Measurements from ENCODE around the gene EFNA5. TPM values are rescaled to one million over a fixed set of nuclear protein-coding genes. Genes with fewer than 3 reads are reported as not detected.

The EFNA5 gene
- polyA plus RNA-seq, 1 donor = 6.1 TPM

DNA sequence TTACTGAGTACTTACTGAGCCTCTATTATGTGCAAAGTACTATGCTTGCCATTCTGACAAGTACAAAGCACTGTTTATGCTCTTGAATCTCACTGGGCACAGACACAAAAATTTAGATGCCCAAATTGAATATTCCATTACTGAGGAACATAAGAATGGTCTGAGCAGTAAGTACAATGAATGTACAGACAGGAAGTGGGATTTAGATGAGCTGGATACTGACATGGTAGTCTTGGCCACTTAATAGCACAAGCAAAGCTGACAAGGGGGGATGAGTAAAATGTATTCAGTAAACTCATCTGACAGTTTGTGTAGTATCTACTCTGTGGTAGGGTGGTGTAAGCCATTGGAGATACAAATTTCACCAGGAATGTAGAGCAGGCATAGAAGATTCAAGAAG, 132.4 kb downstream of the EFNA5 start:
- no peak overlapping the region for H3K4me3 ChIP-seq (ENCODE audit: low read length)
- no peak overlapping the region for H3K27ac ChIP-seq (ENCODE audit: low read length)
- H3K27me3 ChIP-seq (ENCODE audit: control insufficient read depth, insufficient read depth, low read length) = no peaks in the 10 kb centered on the region
- no peaks in the 10 kb centered on the region for H3K36me3 ChIP-seq (ENCODE audit: control insufficient read depth, insufficient read depth, low read length)
- no peak for DNase-seq
- peaks cover 3% of the 10 kb centered on the region for H3K4me1 ChIP-seq (ENCODE audit: control insufficient read depth, insufficient read depth, low read length)
- no peaks in the 10 kb centered on the region for H3K9me3 ChIP-seq (ENCODE audit: control insufficient read depth, low read depth, low read length)

DNA sequence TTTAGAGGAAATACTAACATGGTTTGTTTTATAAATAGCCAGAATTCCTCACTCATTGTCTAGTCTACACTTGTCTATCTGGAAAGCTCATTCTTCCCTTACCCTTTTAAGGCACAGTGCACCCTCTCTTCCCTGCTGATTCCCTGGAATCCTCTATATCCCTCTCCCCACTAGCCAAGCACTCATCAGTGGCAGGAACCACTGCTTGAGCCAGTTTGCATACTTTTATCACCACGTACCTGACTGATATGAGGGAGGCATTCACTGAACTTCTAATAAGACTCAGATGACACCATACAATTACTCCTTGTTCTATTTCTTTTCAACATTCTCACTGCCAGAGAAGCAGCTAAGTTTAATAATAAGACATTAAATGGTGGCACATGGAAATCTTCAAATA, 134.9 kb downstream of the EFNA5 start:
- Histone ChIP-seq H3K4me3 (ENCODE audit: low read length) (no peak overlapping the region), H3K27ac (ENCODE audit: low read length) (no peak overlapping the region), H3K9me3 (ENCODE audit: control insufficient read depth, low read depth, low read length) (no peaks in the 10 kb centered on the region), H3K27me3 (ENCODE audit: control insufficient read depth, insufficient read depth, low read length) (no peaks in the 10 kb centered on the region), H3K36me3 (ENCODE audit: control insufficient read depth, insufficient read depth, low read length) (no peaks in the 10 kb centered on the region), H3K4me1 (ENCODE audit: control insufficient read depth, insufficient read depth, low read length) (no peaks in the 10 kb centered on the region)
- DNase-seq = no peak
- WGBS (ENCODE audit: insufficient coverage, low lambda C conversion rate) = 80% methylated on average over 1 of the region's 1 CpG

DNA sequence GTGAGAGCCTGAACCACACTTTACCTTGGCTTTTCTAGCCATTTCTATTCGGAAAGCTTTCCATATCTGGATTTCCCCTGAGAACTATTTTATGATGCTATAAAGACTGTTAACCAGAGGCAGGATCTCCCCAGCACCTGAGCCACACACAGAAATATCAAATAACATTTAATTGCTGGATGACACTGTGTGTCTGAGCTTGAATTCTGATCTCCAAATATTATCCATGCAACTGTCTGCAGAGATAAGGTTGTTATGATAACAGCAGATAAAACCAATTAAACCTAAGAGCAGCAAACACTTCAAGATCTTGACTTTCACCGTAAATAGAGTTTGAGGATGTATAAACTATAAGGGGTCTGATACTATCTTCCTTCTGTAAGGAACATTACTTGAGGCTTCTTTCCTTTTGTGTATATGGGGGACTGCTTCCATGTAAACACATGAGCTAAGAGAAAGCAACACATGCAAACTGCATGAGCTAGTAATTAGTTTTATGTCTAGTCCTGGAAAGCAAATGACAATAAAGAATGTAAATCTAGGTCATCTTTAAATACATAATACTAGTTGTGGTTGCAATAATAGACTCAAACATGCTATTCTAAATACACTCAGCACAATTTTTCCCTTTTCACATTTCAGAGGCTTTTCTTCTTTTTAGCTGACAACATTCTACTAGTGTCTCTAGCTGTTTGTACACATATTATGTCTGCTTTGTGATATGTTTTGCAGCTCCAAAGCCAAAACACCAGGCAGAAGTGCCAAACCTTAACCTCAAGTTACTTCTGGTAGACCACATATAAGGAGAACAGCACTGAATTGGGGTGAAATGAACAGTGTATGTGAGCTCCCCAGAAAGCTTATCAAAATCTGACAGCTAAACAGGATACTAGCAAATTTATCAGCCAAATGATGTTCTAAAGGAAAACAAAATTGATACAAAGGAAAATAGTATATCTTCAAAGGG, 136.5 kb downstream of the EFNA5 start:
- Histone ChIP-seq H3K27ac (ENCODE audit: low read length) (no peak overlapping the region), H3K4me1 (ENCODE audit: control insufficient read depth, insufficient read depth, low read length) (no peaks in the 10 kb centered on the region), H3K9me3 (ENCODE audit: control insufficient read depth, low read depth, low read length) (no peaks in the 10 kb centered on the region), H3K36me3 (ENCODE audit: control insufficient read depth, insufficient read depth, low read length) (no peaks in the 10 kb centered on the region), H3K4me3 (ENCODE audit: low read length) (no peak overlapping the region), H3K27me3 (ENCODE audit: control insufficient read depth, insufficient read depth, low read length) (no peaks in the 10 kb centered on the region)
- WGBS (ENCODE audit: insufficient coverage, low lambda C conversion rate) = no CpG with 5 or more reads among the region's 2 CpGs
- no peak for DNase-seq

DNA sequence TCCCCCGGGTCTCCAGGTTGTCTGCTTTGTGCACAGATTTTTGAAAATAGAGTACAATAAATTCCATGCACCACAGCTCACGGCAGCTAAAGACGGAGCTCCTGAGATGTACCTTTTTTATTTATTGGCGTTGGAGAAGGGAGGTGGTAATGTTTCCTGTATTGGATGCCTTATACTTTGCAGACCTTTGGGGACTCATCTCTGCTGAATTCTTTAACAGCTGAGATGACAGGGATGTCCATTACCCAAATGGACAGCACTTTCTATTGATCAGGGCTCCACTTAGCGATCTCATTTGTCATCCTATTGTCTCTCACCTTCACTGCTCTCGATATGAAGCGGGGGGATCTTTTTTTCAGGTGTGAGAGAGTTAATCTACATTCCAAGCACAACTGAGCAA, 137.8 kb downstream of the EFNA5 start:
- H3K36me3 ChIP-seq (ENCODE audit: control insufficient read depth, insufficient read depth, low read length) = no peaks in the 10 kb centered on the region
- no peaks in the 10 kb centered on the region for H3K4me1 ChIP-seq (ENCODE audit: control insufficient read depth, insufficient read depth, low read length)
- H3K4me3 ChIP-seq (ENCODE audit: low read length) = no peak overlapping the region
- WGBS (ENCODE audit: insufficient coverage, low lambda C conversion rate) = 87% methylated on average over 3 of the region's 7 CpGs
- H3K9me3 ChIP-seq (ENCODE audit: control insufficient read depth, low read depth, low read length) = no peaks in the 10 kb centered on the region
- H3K27me3 ChIP-seq (ENCODE audit: control insufficient read depth, insufficient read depth, low read length) = no peaks in the 10 kb centered on the region
- H3K27ac ChIP-seq (ENCODE audit: low read length) = no peak overlapping the region
- no peak for DNase-seq

DNA sequence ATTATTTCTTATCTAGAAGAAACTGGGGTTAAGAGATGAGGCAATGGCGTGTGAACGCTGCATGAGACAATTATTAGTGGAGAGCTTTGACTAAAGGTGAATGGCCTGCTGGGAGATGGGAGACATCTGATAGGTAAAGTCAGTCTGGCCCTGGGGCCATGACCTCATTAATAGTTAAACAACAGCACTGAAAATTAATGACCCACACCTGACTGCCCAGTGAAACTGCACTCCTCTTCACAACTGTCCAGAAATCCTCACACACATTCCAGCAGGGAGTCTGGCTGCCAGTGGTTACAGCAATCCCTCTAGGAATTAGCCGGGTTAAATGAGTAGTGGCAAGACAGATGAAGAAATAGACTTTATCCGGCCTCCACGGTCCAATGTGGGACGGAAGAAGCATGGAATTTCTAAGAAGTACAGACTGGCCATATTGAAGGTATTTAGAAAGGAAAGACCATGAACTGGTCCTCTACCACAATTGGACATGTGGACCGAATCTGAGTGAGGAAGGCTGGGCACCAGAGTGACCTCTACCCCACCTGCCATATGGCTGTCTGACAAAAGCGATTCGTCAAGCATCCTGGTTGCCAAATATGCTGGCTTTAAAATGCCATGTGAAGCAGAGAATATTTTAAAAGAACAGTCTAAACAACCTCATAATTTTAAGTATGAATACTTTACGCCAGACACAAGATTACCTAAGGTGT, 138.4 kb downstream of the EFNA5 start:
- no CpG with 5 or more reads among the region's 10 CpGs for WGBS (ENCODE audit: insufficient coverage, low lambda C conversion rate)
- Histone ChIP-seq H3K36me3 (ENCODE audit: control insufficient read depth, insufficient read depth, low read length) (no peaks in the 10 kb centered on the region), H3K4me1 (ENCODE audit: control insufficient read depth, insufficient read depth, low read length) (no peaks in the 10 kb centered on the region), H3K4me3 (ENCODE audit: low read length) (no peak overlapping the region), H3K27me3 (ENCODE audit: control insufficient read depth, insufficient read depth, low read length) (no peaks in the 10 kb centered on the region), H3K27ac (ENCODE audit: low read length) (no peak overlapping the region), H3K9me3 (ENCODE audit: control insufficient read depth, low read depth, low read length) (no peaks in the 10 kb centered on the region)
- DNase-seq = no peak

DNA sequence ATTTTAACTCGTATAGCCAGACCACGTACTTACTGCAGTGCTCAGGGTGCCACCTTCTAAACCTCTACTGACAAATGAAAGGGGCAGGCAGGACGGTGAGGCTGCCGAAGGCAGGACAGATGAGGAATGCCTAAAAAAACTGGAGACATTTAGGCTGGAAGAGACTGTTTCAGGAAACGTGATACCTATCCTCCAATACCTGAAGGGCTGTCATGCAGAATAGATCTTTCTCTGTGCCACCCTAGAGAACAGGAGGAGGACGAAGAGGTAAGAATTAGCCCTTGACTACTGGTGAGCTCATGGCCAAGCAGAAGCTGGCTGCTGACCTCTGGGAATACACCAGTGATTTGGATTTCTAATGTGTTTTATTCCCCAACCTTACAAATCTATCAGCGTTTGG, 139.4 kb downstream of the EFNA5 start:
- H3K27ac ChIP-seq (ENCODE audit: low read length) = no peak overlapping the region
- DNase-seq = no peak
- no peaks in the 10 kb centered on the region for H3K36me3 ChIP-seq (ENCODE audit: control insufficient read depth, insufficient read depth, low read length)
- 83% methylated on average over 1 of the region's 7 CpGs for WGBS (ENCODE audit: insufficient coverage, low lambda C conversion rate)
- H3K27me3 ChIP-seq (ENCODE audit: control insufficient read depth, insufficient read depth, low read length) = no peaks in the 10 kb centered on the region
- no peak overlapping the region for H3K4me3 ChIP-seq (ENCODE audit: low read length)
- no peaks in the 10 kb centered on the region for H3K9me3 ChIP-seq (ENCODE audit: control insufficient read depth, low read depth, low read length)
- H3K4me1 ChIP-seq (ENCODE audit: control insufficient read depth, insufficient read depth, low read length) = no peaks in the 10 kb centered on the region

DNA sequence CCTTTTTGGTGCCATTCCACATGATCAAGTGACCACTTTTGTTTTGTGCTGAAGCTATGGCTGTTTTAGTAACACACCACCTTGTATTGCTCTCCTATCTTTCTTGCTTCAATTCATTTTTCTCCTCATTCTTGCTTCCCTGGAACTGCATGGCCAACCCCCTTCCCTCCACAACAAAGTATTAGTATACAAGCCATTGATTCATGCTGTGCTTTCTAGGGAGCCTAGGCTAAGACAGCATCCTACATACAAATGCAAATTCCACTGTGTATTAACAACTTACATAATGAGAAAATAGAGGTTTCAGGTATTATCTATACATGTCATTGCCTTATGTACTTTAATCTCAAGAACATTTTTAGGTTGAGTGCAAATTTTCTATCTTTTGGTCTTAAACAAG, 141.1 kb downstream of the EFNA5 start:
- no peak for DNase-seq
- Histone ChIP-seq H3K27ac (ENCODE audit: low read length) (no peak overlapping the region), H3K4me1 (ENCODE audit: control insufficient read depth, insufficient read depth, low read length) (no peaks in the 10 kb centered on the region), H3K4me3 (ENCODE audit: low read length) (no peak overlapping the region), H3K27me3 (ENCODE audit: control insufficient read depth, insufficient read depth, low read length) (no peaks in the 10 kb centered on the region), H3K9me3 (ENCODE audit: control insufficient read depth, low read depth, low read length) (no peaks in the 10 kb centered on the region), H3K36me3 (ENCODE audit: control insufficient read depth, insufficient read depth, low read length) (no peaks in the 10 kb centered on the region)

DNA sequence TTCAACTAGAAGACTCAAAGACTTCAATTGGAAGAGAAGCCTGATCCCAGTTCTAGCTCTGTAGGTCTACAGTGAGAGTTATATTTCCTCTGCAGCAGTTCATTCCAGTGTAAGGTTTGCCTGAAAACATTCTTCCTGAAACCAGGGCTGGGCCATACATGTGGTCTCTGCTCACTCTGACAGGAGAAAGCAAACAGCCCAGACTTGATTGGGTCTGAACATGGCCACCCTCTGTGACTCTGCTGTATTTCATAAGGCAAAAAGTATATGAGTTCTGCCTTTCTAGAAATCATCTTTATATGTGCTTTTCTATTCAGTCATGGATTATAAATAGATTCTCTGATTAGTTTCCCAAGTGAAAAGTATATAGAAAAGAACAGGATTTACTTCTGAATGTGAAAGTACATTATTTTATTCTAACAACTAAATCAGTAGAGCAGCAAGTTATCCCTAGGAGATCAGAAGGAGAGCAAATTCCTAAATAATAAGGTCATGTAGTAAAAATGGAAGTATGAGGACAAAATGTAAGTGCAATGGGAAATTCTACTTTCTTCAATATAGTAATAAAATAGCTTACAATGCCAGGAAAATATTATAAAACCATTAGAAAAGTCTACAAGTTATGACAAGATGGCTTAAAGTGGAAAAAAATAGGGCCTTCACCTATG, 144.3 kb downstream of the EFNA5 start:
- H3K36me3 ChIP-seq (ENCODE audit: control insufficient read depth, insufficient read depth, low read length) = no peaks in the 10 kb centered on the region
- DNase-seq = no peak
- no peaks in the 10 kb centered on the region for H3K4me1 ChIP-seq (ENCODE audit: control insufficient read depth, insufficient read depth, low read length)
- no peak overlapping the region for H3K27ac ChIP-seq (ENCODE audit: low read length)
- H3K4me3 ChIP-seq (ENCODE audit: low read length) = no peak overlapping the region
- no peaks in the 10 kb centered on the region for H3K27me3 ChIP-seq (ENCODE audit: control insufficient read depth, insufficient read depth, low read length)
- no peaks in the 10 kb centered on the region for H3K9me3 ChIP-seq (ENCODE audit: control insufficient read depth, low read depth, low read length)

DNA sequence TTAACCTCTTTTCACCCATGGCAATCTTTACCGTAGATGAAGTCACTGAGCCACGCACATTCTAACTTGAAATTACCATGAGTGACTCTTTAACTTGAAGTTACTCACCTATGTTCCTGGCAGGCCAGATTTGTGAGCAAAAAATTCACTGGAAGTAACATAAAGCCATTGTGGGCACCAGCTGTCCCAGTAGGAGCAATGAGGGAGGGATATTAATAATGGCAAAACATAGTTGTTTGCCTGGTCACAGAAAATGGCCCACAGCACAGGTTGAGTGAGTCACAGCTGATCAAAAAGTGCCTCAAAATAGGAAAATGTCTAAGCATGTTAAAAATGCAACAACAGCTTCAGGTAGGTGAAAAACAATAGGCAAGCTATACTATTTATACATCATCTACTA, 146.6 kb downstream of the EFNA5 start:
- no peak for DNase-seq
- WGBS (ENCODE audit: insufficient coverage, low lambda C conversion rate) = 100% methylated on average over 1 of the region's 2 CpGs
- Histone ChIP-seq H3K27ac (ENCODE audit: low read length) (no peak overlapping the region), H3K36me3 (ENCODE audit: control insufficient read depth, insufficient read depth, low read length) (no peaks in the 10 kb centered on the region), H3K9me3 (ENCODE audit: control insufficient read depth, low read depth, low read length) (no peaks in the 10 kb centered on the region), H3K27me3 (ENCODE audit: control insufficient read depth, insufficient read depth, low read length) (no peaks in the 10 kb centered on the region), H3K4me1 (ENCODE audit: control insufficient read depth, insufficient read depth, low read length) (no peaks in the 10 kb centered on the region), H3K4me3 (ENCODE audit: low read length) (no peak overlapping the region)

DNA sequence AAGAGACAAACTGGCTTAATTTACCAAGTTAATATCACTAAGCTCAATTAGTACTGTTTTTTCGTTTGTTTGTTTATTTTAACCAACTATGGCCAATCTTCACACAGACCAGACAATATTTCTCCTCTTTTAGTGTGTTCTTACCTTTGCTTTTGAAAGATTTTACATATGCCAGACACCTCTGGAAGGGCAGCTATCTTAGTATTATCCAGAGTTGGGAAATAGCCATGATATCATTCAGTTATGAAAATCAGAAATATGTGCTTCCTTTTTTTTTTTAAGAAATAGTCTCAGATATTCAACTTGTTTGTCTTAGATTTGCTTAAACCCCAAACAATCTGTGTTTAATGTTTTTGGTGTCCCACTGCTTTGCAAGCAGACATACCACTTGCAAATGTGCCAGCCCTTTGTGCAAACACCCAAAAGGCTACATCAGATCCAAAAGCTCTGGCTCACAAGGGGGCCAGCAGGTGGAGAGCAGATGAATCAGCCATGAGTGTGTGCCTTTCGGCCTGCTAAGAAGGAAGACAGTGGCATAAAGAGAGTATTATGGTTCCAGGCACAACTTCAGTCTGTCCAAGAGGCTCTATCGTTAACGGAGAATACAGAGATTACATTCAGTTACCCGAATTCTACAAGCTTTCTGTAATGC, 147.6 kb downstream of the EFNA5 start:
- Histone ChIP-seq H3K36me3 (ENCODE audit: control insufficient read depth, insufficient read depth, low read length) (no peaks in the 10 kb centered on the region), H3K27ac (ENCODE audit: low read length) (no peak overlapping the region), H3K4me1 (ENCODE audit: control insufficient read depth, insufficient read depth, low read length) (no peaks in the 10 kb centered on the region), H3K27me3 (ENCODE audit: control insufficient read depth, insufficient read depth, low read length) (no peaks in the 10 kb centered on the region), H3K9me3 (ENCODE audit: control insufficient read depth, low read depth, low read length) (no peaks in the 10 kb centered on the region), H3K4me3 (ENCODE audit: low read length) (no peak overlapping the region)
- WGBS (ENCODE audit: insufficient coverage, low lambda C conversion rate) = 88% methylated on average over 2 of the region's 5 CpGs
- DNase-seq = no peak
